Mesodermal cell (in vitro differentiated cells): ENCODE measurements around the gene SAMD4B.

Source experiments
- H3K27ac ChIP-seq: 2 replicates; pipeline ENCODE4 v1.7.0; 2013; ENCODE audit warnings: mild to moderate bottlenecking, low read depth, low read length, moderate library complexity; ENCODE audit not compliant: severe bottlenecking
- H3K36me3 ChIP-seq: 2 replicates; pipeline ENCODE4 v1.7.1; 2013; ENCODE audit warnings: mild to moderate bottlenecking, low read length, moderate library complexity; ENCODE audit not compliant: control insufficient read depth, insufficient read depth
- H3K4me1 ChIP-seq: one replicate; pipeline ENCODE4 v1.7.1; 2013; ENCODE audit warnings: mild to moderate bottlenecking, low read length; ENCODE audit not compliant: insufficient read depth, control insufficient read depth, poor library complexity, severe bottlenecking
- H3K4me3 ChIP-seq: 2 replicates; pipeline ENCODE4 v1.7.0; 2013; ENCODE audit warnings: low read length, control low read depth, mild to moderate bottlenecking; ENCODE audit not compliant: insufficient read depth, poor library complexity, severe bottlenecking; ENCODE audit errors: extremely low read depth
- H3K9me3 ChIP-seq: 2 replicates; pipeline ENCODE4 v1.7.1; 2013; ENCODE audit warnings: mild to moderate bottlenecking, low read length, moderate library complexity; ENCODE audit not compliant: control insufficient read depth
- WGBS, 2 experiments: methylation state at CpG; one replicate each; pipeline ENCODE4 v1.1.5; 2013; ENCODE audit warnings: missing lambda C conversion rate in 2 of 2; ENCODE audit not compliant: insufficient coverage in 2 of 2; 5-methylcytosine and 5-hydroxymethylcytosine counted together

The SAMD4B gene

DNA sequence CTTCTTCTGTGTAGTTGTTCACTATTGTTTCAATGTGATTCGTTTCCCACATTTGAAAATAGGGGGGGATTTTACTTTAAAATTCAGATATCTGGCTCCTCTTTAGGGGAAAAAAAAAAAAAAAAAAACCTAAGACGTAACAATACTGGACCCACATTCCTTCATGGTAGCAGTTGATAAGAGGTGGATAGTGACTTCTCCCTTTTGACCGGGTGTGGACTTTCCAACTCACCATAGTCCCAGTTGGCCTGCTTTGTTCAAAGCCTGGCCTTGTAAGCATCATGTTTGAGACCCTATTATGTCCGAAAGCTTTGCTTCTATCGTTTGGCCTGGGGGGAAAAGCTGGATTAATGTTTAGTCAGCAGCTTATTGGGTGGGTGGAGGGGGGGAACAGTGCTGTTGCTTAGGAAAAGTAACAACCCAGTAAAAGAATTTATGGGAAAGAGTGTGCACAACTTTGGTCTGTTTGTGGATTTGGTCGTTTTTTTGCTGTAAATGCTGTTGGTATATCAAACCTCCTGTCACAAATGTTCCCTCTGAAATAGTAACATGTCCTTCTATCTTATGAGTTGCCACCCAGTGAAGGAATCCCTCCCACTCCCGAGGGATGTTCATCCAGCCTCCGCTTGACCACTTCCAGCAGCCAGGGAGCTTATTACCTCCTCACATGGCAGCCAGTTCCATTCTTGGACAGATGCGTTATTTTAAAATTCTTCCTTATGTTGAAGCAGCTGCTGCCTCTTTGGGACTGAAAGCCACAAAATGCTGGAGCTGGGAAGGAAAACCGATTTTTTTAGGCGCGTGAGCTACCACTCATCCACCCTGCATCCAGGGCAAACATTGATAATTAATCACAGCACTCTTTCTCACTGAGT, 10.4 kb downstream of the SAMD4B start:
- peaks cover 96% of the 10 kb centered on the region for H3K36me3 ChIP-seq
- H3K4me3 ChIP-seq = no peak overlapping the region
- no peaks in the 10 kb centered on the region for H3K9me3 ChIP-seq
- H3K4me1 ChIP-seq = no peaks in the 10 kb centered on the region
- no peak overlapping the region for H3K27ac ChIP-seq
- WGBS, 2 experiments = 80 to 90% methylated on average over 5 to 6 of the region's 12 CpGs

DNA sequence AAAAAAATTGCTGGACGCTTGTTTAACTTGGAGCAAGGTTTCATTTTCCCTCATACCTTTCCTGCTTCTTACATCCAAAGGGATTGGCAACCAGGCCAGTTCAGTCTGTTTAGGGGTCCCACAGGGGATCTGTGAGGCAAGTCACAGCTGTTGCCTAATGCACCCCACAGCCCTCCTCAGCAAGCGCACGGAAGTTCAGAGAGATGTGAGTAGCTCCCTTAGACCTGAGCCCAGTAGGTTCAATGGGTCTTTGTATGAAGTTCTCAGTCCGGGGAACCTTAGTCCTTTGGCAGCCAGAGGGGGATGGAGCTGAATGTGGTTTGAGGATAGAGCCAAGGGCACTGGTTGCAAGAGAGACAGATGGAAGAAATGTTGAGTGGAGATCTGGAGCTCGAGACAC, 13.0 kb downstream of the SAMD4B start:
- Histone ChIP-seq H3K27ac (no peak overlapping the region), H3K4me1 (no peaks in the 10 kb centered on the region), H3K9me3 (no peaks in the 10 kb centered on the region), H3K4me3 (no peak overlapping the region), H3K36me3 (peaks cover 92% of the 10 kb centered on the region)
- WGBS, 2 experiments = 97 to 98% methylated on average over 4 to 5 of the region's 5 CpGs

GRCh38 chr19:39356073-39356472, 13.9 kb downstream of the SAMD4B start:
- Histone ChIP-seq H3K9me3 (no peaks in the 10 kb centered on the region), H3K4me1 (no peaks in the 10 kb centered on the region), H3K27ac (no peak overlapping the region), H3K36me3 (peaks cover 94% of the 10 kb centered on the region), H3K4me3 (no peak overlapping the region)
- 71 to 100% methylated on average over 2 to 3 of the region's 3 CpGs for WGBS, 2 experiments

DNA sequence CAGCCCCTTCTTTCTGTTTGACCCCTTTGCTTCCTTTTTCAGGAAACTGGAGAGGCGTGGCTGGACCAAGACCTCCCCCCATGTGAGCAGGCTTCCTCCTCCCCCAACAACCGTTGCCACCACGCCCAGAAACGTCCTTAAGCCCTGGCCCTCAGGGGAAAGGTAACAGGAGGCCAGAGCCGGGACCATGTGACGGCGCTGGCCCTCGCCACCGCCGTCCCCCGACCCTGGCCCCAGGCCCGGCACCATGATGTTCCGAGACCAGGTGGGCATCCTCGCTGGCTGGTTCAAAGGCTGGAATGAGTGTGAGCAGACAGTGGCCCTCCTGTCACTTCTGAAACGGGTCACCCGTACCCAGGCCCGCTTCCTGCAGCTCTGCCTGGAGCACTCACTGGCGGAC, 14.4 kb downstream of the SAMD4B start:
- no peak overlapping the region for H3K4me3 ChIP-seq
- WGBS, 2 experiments = 98% methylated on average over 16 to 18 of the region's 18 CpGs
- H3K9me3 ChIP-seq = no peaks in the 10 kb centered on the region
- no peaks in the 10 kb centered on the region for H3K4me1 ChIP-seq
- H3K36me3 ChIP-seq = peaks cover 90% of the 10 kb centered on the region
- H3K27ac ChIP-seq = no peak overlapping the region

DNA sequence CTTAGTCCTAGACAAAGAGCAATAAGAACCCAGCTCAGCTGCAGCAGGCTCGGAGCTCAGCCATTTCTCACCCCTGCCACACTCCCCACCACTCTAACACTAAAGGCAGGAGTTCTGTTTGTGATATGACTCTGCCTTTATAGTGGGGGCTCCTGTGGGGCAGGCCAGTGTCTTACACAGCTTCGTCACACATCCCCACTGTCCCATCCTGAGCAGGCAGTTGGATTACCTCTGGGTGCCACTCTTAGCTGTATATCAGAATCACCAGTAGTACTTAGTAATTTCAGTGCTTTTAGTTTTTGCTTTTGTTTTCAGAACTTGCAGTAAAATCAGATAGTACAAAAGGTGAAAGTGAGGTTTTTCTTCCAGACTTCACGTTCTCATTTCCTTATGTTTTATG, 16.8 kb downstream of the SAMD4B start:
- Histone ChIP-seq H3K9me3 (no peaks in the 10 kb centered on the region), H3K4me3 (no peak overlapping the region), H3K4me1 (peaks cover 12% of the 10 kb centered on the region), H3K36me3 (peaks cover 91% of the 10 kb centered on the region), H3K27ac (no peak overlapping the region)
- WGBS, 2 experiments = 86% methylated on average over 1 of the region's 3 CpGs; no CpG with 5 or more reads in 1 of the 2 experiments

DNA sequence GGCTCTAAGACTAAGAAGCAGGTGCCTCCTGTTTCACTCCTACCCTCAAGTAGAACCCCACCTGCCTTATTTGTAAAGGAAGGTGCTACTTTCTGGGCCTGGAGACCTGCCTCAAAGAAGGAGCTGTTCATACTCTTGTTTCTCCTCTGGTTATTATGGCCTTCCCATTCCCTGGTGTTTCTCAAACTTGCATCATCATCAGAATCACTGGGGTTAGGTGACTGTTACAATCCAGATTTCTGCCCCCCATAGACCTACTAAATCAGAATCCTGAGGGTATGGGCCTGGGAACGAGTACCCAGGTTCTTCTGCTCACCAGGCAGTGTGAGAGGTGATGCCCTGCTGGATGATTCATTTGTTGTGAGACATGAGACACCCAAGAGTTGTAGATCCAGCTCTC, 18.4 kb downstream of the SAMD4B start:
- H3K36me3 ChIP-seq = peaks cover 89% of the 10 kb centered on the region
- 100% methylated on average over 1 of the region's 1 CpG; no CpG with 5 or more reads in 1 of the 2 experiments for WGBS, 2 experiments
- no peak overlapping the region for H3K27ac ChIP-seq
- no peak overlapping the region for H3K4me3 ChIP-seq
- peaks cover 12% of the 10 kb centered on the region for H3K4me1 ChIP-seq
- H3K9me3 ChIP-seq = no peaks in the 10 kb centered on the region

- H3K4me1 ChIP-seq = peaks cover 12% of the 10 kb centered on the region
- H3K9me3 ChIP-seq = no peaks in the 10 kb centered on the region
- H3K36me3 ChIP-seq = peaks cover 87% of the 10 kb centered on the region
- WGBS, 2 experiments = 95 to 97% methylated on average over 5 of the region's 6 CpGs
- peak overlapping the region; percentile 41 for H3K27ac ChIP-seq
- H3K4me3 ChIP-seq = no peak overlapping the region
These were observed 20.7 kb downstream of the SAMD4B start for GRCh38 chr19:39362682-39363657.

GRCh38 chr19:39363901-39364457, 21.8 kb downstream of the SAMD4B start:
- peak overlapping the region; percentile 32 for H3K27ac ChIP-seq
- 90 to 95% methylated on average over 3 to 4 of the region's 5 CpGs for WGBS, 2 experiments
- peaks cover 88% of the 10 kb centered on the region for H3K36me3 ChIP-seq
- no peak overlapping the region for H3K4me3 ChIP-seq
- H3K4me1 ChIP-seq = peaks cover 12% of the 10 kb centered on the region
- no peaks in the 10 kb centered on the region for H3K9me3 ChIP-seq

DNA sequence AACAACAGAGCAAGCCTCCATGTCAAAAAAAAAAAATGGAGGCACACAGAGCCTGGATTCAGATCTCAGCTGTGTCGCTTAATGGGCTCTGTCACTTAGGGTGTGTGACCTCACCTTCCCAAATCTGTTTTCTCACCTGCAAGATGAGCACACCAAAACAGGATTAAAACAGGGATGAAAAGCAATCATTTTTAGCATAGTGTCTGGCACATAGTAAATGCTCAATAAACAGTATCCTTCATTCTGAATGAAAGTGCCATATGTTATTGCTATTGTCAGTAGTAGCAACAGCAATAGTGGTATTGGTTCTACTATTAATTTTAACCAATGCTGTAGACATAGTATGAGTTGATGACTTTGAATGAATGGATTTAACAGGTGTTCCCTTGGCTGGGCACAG, 23.3 kb downstream of the SAMD4B start:
- WGBS, 2 experiments = 90 to 100% methylated on average over 1 of the region's 1 CpG

DNA sequence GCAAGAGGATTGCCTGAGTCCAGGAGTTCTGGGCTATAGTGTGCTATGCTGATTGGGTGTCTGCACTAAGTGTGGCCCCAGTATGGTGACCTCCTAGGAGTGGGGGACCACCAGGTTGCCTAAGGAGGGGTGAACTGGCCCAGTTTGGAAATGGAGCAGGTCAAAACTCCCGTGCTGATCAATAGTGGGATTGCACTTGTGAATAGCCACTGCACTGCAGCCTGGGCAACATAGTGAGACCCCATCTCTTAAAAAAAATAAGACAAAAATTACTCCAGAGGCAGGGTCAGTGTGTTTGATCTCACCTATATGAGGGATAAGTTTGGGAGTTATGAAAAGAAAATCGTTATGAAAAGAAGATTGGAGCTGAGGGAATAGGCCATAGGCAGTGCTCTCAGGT, 27.0 kb downstream of the SAMD4B start:
- no peaks in the 10 kb centered on the region for H3K9me3 ChIP-seq
- no peak overlapping the region for H3K4me3 ChIP-seq
- peaks cover 91% of the 10 kb centered on the region for H3K36me3 ChIP-seq
- WGBS, 2 experiments = 100% methylated on average over 1 of the region's 2 CpGs
- no peak overlapping the region for H3K27ac ChIP-seq
- no peaks in the 10 kb centered on the region for H3K4me1 ChIP-seq

More for the DNA sequence above, 23.3 kb downstream of the SAMD4B start:
- Histone ChIP-seq H3K36me3 (peaks cover 89% of the 10 kb centered on the region), H3K4me3 (no peak overlapping the region), H3K9me3 (no peaks in the 10 kb centered on the region), H3K27ac (no peak overlapping the region), H3K4me1 (peaks cover 12% of the 10 kb centered on the region)
